ENCODE results near the gene SERTAD4.

DNA sequence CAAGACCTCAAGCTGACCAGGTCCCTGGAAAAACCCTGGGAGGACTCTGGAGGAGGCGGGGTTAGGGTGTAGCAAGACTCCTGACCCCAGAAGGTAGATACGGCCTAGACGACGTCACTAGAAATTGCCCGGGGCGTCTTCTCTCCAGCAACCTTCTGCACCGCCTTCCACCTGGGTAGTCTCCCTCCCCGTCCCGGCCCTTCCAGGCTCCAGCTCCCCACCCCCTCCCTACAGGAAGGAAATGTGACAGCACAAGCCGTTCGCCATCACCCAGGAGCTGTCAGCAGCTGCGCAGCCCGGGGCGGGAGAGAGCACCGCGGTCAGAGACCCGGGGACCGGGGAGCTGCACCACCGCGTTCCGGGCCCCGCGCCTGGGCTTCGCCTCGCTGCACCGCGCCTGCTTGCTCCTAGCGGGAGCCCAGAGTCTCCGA, 20.0 kb downstream of the SERTAD4 start:
- TF ChIP-seq, protein P1, sequence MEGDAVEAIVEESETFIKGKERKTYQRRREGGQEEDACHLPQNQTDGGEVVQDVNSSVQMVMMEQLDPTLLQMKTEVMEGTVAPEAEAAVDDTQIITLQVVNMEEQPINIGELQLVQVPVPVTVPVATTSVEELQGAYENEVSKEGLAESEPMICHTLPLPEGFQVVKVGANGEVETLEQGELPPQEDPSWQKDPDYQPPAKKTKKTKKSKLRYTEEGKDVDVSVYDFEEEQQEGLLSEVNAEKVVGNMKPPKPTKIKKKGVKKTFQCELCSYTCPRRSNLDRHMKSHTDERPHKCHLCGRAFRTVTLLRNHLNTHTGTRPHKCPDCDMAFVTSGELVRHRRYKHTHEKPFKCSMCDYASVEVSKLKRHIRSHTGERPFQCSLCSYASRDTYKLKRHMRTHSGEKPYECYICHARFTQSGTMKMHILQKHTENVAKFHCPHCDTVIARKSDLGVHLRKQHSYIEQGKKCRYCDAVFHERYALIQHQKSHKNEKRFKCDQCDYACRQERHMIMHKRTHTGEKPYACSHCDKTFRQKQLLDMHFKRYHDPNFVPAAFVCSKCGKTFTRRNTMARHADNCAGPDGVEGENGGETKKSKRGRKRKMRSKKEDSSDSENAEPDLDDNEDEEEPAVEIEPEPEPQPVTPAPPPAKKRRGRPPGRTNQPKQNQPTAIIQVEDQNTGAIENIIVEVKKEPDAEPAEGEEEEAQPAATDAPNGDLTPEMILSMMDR (IDR thresholded peaks at IDR 0.05) = no peak
- TF ChIP-seq POLR2A (IDR thresholded peaks at IDR 0.05) = no peak

Measured in adrenal gland (tissue), 5 donors.